ENCODE data around the gene SRSF4. TPM values are rescaled to one million over a fixed set of nuclear protein-coding genes. Genes with fewer than 3 reads are reported as not detected.

Gene SRSF4
- total and polyA plus RNA-seq, 9 of the 15 experiments (the other 6 are each of a cell fraction or from before 2014, with no cell fraction given), result 15.9 to 132 (median 82.0) TPM

- TF ChIP-seq ESRRB (CRISPR knock-in tag; IDR thresholded peaks at IDR 0.05; ENCODE audit: borderline replicate concordance) (no peak), PHB2 (IDR thresholded peaks at IDR 0.05; ENCODE audit: low read depth) (no peak), FOXP4 (CRISPR knock-in tag; IDR thresholded peaks at IDR 0.05; ENCODE audit: borderline replicate concordance) (no peak), HES1 (IDR thresholded peaks at IDR 0.05; ENCODE audit: low read depth) (peak; percentile 54; the same call in 1 of the 2 replicates), HDAC8 (tag; IDR thresholded peaks at IDR 0.05) (no peak), STAT5B (CRISPR knock-in tag; IDR thresholded peaks at IDR 0.05) (no peak), RHOXF2B (CRISPR knock-in tag; conservative IDR thresholded peaks at IDR 0.05) (no peak), NBN (IDR thresholded peaks at IDR 0.05; ENCODE audit: low read depth) (peak; percentile 35; the same call in 1 of the 2 replicates), CBX1 (IDR thresholded peaks at IDR 0.05; ENCODE audit: low read depth) (no peak), TFAM (CRISPR knock-in tag; conservative IDR thresholded peaks at IDR 0.05) (no peak), MAFF (IDR thresholded peaks at IDR 0.05; ENCODE audit: low read length) (no peak), GTF2E2 (tag; IDR thresholded peaks at IDR 0.05) (peak; percentile 40; the same call in 1 of the 2 replicates), POLR2H (tag; IDR thresholded peaks at IDR 0.05; ENCODE audit: low read depth) (peak; percentile 68), RBM17 (IDR thresholded peaks at IDR 0.05; ENCODE audit: borderline replicate concordance, low read depth, low read length) (no peak), MYNN (IDR thresholded peaks at IDR 0.05) (no peak), MYNN (CRISPR knock-in tag; IDR thresholded peaks at IDR 0.05) (no peak), NUFIP1 (IDR thresholded peaks at IDR 0.05; ENCODE audit: partially characterized antibody) (no peak), SAFB2 (IDR thresholded peaks at IDR 0.05; ENCODE audit: borderline replicate concordance, low read depth, low read length, severe bottlenecking) (no peak), NCOA1 (IDR thresholded peaks at IDR 0.05; ENCODE audit: low read depth) (no peak; the same call in 1 of the 2 replicates), ZNF639 (CRISPR knock-in tag; conservative IDR thresholded peaks at IDR 0.05 in 1 of 2, IDR thresholded peaks at IDR 0.05 in 1 of 2) (peak in 1 of 2 experiments; percentile 63; a peak in 1 of 4 replicates), BRD4 (IDR thresholded peaks at IDR 0.05) (no peak), ZSCAN29 (IDR thresholded peaks at IDR 0.05) (no peak), SRSF9 (IDR thresholded peaks at IDR 0.05; ENCODE audit: borderline replicate concordance, low read depth, low read length) (no peak), RFX5 (IDR thresholded peaks at IDR 0.05; ENCODE audit: low read depth, low read length) (no peak)
- TF ChIP-seq, protein P1, sequence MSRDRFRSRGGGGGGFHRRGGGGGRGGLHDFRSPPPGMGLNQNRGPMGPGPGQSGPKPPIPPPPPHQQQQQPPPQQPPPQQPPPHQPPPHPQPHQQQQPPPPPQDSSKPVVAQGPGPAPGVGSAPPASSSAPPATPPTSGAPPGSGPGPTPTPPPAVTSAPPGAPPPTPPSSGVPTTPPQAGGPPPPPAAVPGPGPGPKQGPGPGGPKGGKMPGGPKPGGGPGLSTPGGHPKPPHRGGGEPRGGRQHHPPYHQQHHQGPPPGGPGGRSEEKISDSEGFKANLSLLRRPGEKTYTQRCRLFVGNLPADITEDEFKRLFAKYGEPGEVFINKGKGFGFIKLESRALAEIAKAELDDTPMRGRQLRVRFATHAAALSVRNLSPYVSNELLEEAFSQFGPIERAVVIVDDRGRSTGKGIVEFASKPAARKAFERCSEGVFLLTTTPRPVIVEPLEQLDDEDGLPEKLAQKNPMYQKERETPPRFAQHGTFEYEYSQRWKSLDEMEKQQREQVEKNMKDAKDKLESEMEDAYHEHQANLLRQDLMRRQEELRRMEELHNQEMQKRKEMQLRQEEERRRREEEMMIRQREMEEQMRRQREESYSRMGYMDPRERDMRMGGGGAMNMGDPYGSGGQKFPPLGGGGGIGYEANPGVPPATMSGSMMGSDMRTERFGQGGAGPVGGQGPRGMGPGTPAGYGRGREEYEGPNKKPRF (IDR thresholded peaks at IDR 0.05; ENCODE audit: low read depth, low read length), result no peak
These were observed 2.0 kb downstream of the SRSF4 start (continued) for GRCh38 chr1:29179641-29180184.

Data from K562 (cell line).